H1 (cell line): ENCODE measurements around the gene CIDEA. TPM values are rescaled to one million over a fixed set of nuclear protein-coding genes. Genes with fewer than 3 reads are reported as not detected.

Source experiments
- CTCF ChIA-PET: fragments of 300-600 bp; sonication (Branson Sonifier 250); formaldehyde crosslinking; loops from one replicate; lab custom pipeline; 2021; ENCODE audit not compliant: partially characterized antibody; lab: Charles Lee
- POLR2A ChIA-PET: fragments of 300-600 bp; sonication (Branson Sonifier 250); formaldehyde crosslinking; loops from one replicate; lab custom pipeline; 2021; ENCODE audit warnings: inconsistent platforms; ENCODE audit not compliant: partially characterized antibody; lab: Charles Lee
- DNase-seq, 2 experiments: peaks; one replicate each; pipeline versions ENCODE4 v3.0.0 to v3.0.0-alpha.2; 2010 to 2022; ENCODE audit warnings: low spot score in 2 of 2, low read depth in 1 of 2, mixed read lengths in 1 of 2
- FAIRE-seq: peaks from 2 replicates; lab custom pipeline; 2011; peaks lifted over from hg19 to GRCh38; lab: Jason Lieb, UNC
- H2AFZ ChIP-seq: 2 replicates; pipeline ENCODE4 v1.8.1; 2012; ENCODE audit warnings: low read length, inconsistent platforms
- H2AK5ac ChIP-seq: 2 replicates; pipeline ENCODE4 v1.6.1; 2013; ENCODE audit warnings: low read depth, low read length
- H2BK120ac ChIP-seq: replicated peaks from 2 replicates; pipeline ENCODE3; 2013; ENCODE audit warnings: low read depth, low read length, inconsistent platforms
- H2BK12ac ChIP-seq: 2 replicates; pipeline ENCODE4 v1.6.1; 2013; ENCODE audit warnings: low read depth, low read length
- H2BK15ac ChIP-seq: 2 replicates; pipeline ENCODE4 v1.6.1; 2013; ENCODE audit warnings: low read length
- H2BK20ac ChIP-seq: 2 replicates; pipeline ENCODE4 v1.6.1; 2013; ENCODE audit warnings: low read length
- H2BK5ac ChIP-seq: 2 replicates; pipeline ENCODE4 v1.6.1; 2013; ENCODE audit warnings: low read depth, low read length
- H3K14ac ChIP-seq: 2 replicates; pipeline ENCODE4 v1.6.1; 2013; ENCODE audit warnings: inconsistent platforms; ENCODE audit not compliant: insufficient read length
- H3K18ac ChIP-seq: 2 replicates; pipeline ENCODE4 v1.6.1; 2013; ENCODE audit warnings: low read length; ENCODE audit errors: extremely low read depth
- H3K23ac ChIP-seq: 2 replicates; pipeline ENCODE4 v1.6.1; 2013; ENCODE audit warnings: inconsistent platforms; ENCODE audit not compliant: insufficient read length
- H3K23me2 ChIP-seq: 2 replicates; pipeline ENCODE4 v1.6.1; 2013; ENCODE audit warnings: low read depth, low read length
- H3K27ac ChIP-seq: 2 replicates; pipeline ENCODE4 v1.6.1; 2011; ENCODE audit warnings: low read depth, low read length, inconsistent platforms
- H3K27me3 ChIP-seq, 4 experiments: replicated peaks in 1 of 4; 1 replicate in 1 of 4; 2 replicates in 3 of 4; pipeline versions ENCODE4 v1.6.1 to v1.8.1; 2011 to 2013; ENCODE audit warnings: low read length in 3 of 4, mild to moderate bottlenecking in 3 of 4, inconsistent platforms in 2 of 4, mixed read lengths in 2 of 4, moderate library complexity in 1 of 4; ENCODE audit not compliant: control insufficient read depth in 3 of 4, insufficient read depth in 3 of 4; ENCODE audit errors: extremely low read depth in 1 of 4
- H3K36me3 ChIP-seq, 4 experiments: 2 replicates each; pipeline versions ENCODE4 v1.6.1 to v1.8.1; 2011 to 2013; ENCODE audit warnings: mild to moderate bottlenecking in 4 of 4, low read length in 3 of 4, moderate library complexity in 2 of 4, control low read depth in 1 of 4, inconsistent platforms in 1 of 4; ENCODE audit not compliant: insufficient read depth in 4 of 4, control insufficient read depth in 2 of 4
- H3K4ac ChIP-seq: replicated peaks from 2 replicates; pipeline ENCODE3; 2013; ENCODE audit warnings: low read length, low read depth, mixed read lengths, inconsistent platforms; ENCODE audit not compliant: insufficient read length
- H3K4me1 ChIP-seq, 4 experiments: replicated peaks in 1 of 4; 1 replicate in 1 of 4; 2 replicates in 3 of 4; pipeline versions ENCODE4 v1.6.1 to v1.8.1; 2011 to 2013; ENCODE audit warnings: low read length in 3 of 4, inconsistent platforms in 2 of 4, mixed read lengths in 1 of 4; ENCODE audit not compliant: insufficient read depth in 4 of 4, control insufficient read depth in 3 of 4
- H3K4me2 ChIP-seq, 2 experiments: 2 replicates each; pipeline versions ENCODE4 v1.6.1 to v1.8.1; 2011 to 2013; ENCODE audit warnings: low read depth in 2 of 2, low read length in 2 of 2, control low read depth in 1 of 2, inconsistent platforms in 1 of 2, mild to moderate bottlenecking in 1 of 2; ENCODE audit not compliant: insufficient read depth in 1 of 2
- H3K4me3 ChIP-seq, 4 experiments: fragments of 200-600, 300-600 bp in 1 of 4; sonication (generic), shearing (Covaris generic), sonication (Bioruptor Twin) in 1 of 4; 2 replicates each; pipeline versions ENCODE4 v1.5.1 to v1.8.1; 2011 to 2016; ENCODE audit warnings: low read length in 4 of 4, low read depth in 3 of 4, control low read depth in 2 of 4, inconsistent platforms in 2 of 4, mild to moderate bottlenecking in 2 of 4, mixed read lengths in 1 of 4, moderate library complexity in 1 of 4; ENCODE audit not compliant: insufficient read depth in 2 of 4; ENCODE audit errors: extremely low read depth in 1 of 4
- H3K56ac ChIP-seq: replicated peaks from 2 replicates; pipeline ENCODE3; 2013; ENCODE audit warnings: low read depth, mild to moderate bottlenecking, mixed read lengths, low read length, inconsistent platforms; ENCODE audit not compliant: insufficient read length
- H3K79me1 ChIP-seq: 2 replicates; pipeline ENCODE4 v1.6.1; 2013; ENCODE audit warnings: low read depth, low read length, control low read depth
- H3K79me2 ChIP-seq, 2 experiments: 2 replicates each; pipeline versions ENCODE4 v1.6.1 to v1.8.1; 2012 to 2013; ENCODE audit warnings: low read length in 2 of 2, mild to moderate bottlenecking in 2 of 2, inconsistent platforms in 1 of 2; ENCODE audit not compliant: insufficient read depth in 2 of 2, control insufficient read depth in 1 of 2
- H3K9ac ChIP-seq, 4 experiments: replicated peaks in 1 of 4; 1 replicate in 1 of 4; 2 replicates in 3 of 4; pipeline versions ENCODE4 v1.6.1 to v1.8.1; 2011 to 2013; ENCODE audit warnings: low read depth in 3 of 4, low read length in 3 of 4, control low read depth in 2 of 4, mild to moderate bottlenecking in 2 of 4, moderate library complexity in 2 of 4, inconsistent platforms in 1 of 4; ENCODE audit errors: extremely low read depth in 1 of 4
- H3K9me3 ChIP-seq, 2 experiments: 2 replicates each; pipeline versions ENCODE4 v1.6.1 to v1.8.1; 2012 to 2013; ENCODE audit warnings: mild to moderate bottlenecking in 2 of 2, moderate library complexity in 2 of 2, control low read depth in 1 of 2, inconsistent platforms in 1 of 2, low read depth in 1 of 2, low read length in 1 of 2, mixed read lengths in 1 of 2; ENCODE audit not compliant: insufficient read depth in 2 of 2
- H4K20me1 ChIP-seq, 2 experiments: replicated peaks in 1 of 2; 2 replicates each; pipeline versions ENCODE3 to v1.8.1; 2011 to 2013; ENCODE audit warnings: inconsistent platforms in 2 of 2, low read length in 2 of 2, mild to moderate bottlenecking in 1 of 2; ENCODE audit not compliant: insufficient read depth in 2 of 2, control insufficient read depth in 1 of 2
- H4K5ac ChIP-seq: 2 replicates; pipeline ENCODE4 v1.6.1; 2013; ENCODE audit warnings: low read length, low read depth, mixed read lengths, inconsistent platforms; ENCODE audit not compliant: insufficient read length
- H4K8ac ChIP-seq: 2 replicates; pipeline ENCODE4 v1.8.0; 2013; ENCODE audit warnings: mild to moderate bottlenecking, moderate library complexity, low read length, inconsistent platforms; ENCODE audit not compliant: insufficient read depth; ENCODE audit errors: extremely low read depth
- H4K91ac ChIP-seq: replicated peaks from 2 replicates; pipeline ENCODE3; 2013; ENCODE audit warnings: low read length, mixed read lengths, inconsistent platforms; ENCODE audit not compliant: insufficient read length
- ASH2L ChIP-seq: fragments of 200-600, 300-600 bp; sonication (generic); IDR thresholded peaks from one replicate; pipeline ENCODE4 v1.7.1; 2017; ENCODE audit warnings: low read length
- EGR1 ChIP-seq: IDR thresholded peaks from 2 replicates; pipeline ENCODE4 v1.6.1; 2011; ENCODE audit warnings: low read depth, low read length, borderline replicate concordance
- FOSL1 ChIP-seq: IDR thresholded peaks from 2 replicates; pipeline ENCODE4 v1.6.1; 2011; ENCODE audit warnings: mild to moderate bottlenecking, low read depth, low read length, moderate library complexity; ENCODE audit not compliant: insufficient read depth
- HDAC2 ChIP-seq, 2 experiments: fragments of 300-600 bp in 1 of 2; sonication (generic) in 1 of 2; IDR thresholded peaks; 2 replicates each; pipeline ENCODE4 v1.6.1; 2011 to 2012; ENCODE audit warnings: low read depth in 2 of 2, low read length in 2 of 2, mild to moderate bottlenecking in 2 of 2, moderate library complexity in 2 of 2, borderline replicate concordance in 1 of 2, inconsistent platforms in 1 of 2
- KDM4A ChIP-seq: IDR thresholded peaks from one replicate; pipeline ENCODE4 v1.7.1; 2012; ENCODE audit warnings: low read depth, mild to moderate bottlenecking, moderate library complexity, low read length, inconsistent platforms; ENCODE audit not compliant: severe bottlenecking
- RBBP5 ChIP-seq: IDR thresholded peaks from 2 replicates; pipeline ENCODE4 v1.7.1; 2012; ENCODE audit warnings: low read depth, mild to moderate bottlenecking, inconsistent platforms, low read length, moderate library complexity, borderline replicate concordance
- WGBS, 2 experiments: shearing (Covaris generic) in 1 of 2; methylation state at CpG; one replicate each; pipeline versions ENCODE4 v1.1.6 to v1.1.7; 2013 to 2015; ENCODE audit warnings: low lambda C conversion rate in 2 of 2, mixed read lengths in 2 of 2, inconsistent platforms in 1 of 2, low coverage in 1 of 2, missing lambda C conversion rate in 1 of 2; ENCODE audit not compliant: insufficient replicate concordance in 2 of 2, insufficient coverage in 1 of 2, insufficient read length in 1 of 2; ENCODE audit errors: extremely low coverage in 1 of 2, missing lambda C conversion rate in 1 of 2; 5-methylcytosine and 5-hydroxymethylcytosine counted together
- long read RNA-seq, 2 experiments: library from RNA in 1 of 2; library from capped mRNA in 1 of 2; stranded (forward); transcript quantifications; one replicate each; pipeline ENCODE4 v2.0.0, GENCODE V29; 2021; ENCODE audit warnings: inconsistent platforms in 1 of 2
- polyA minus RNA-seq, 3 experiments: library from RNA; depleted of rRNA, polyadenylated mRNA; stranded (reverse); fragments of >200 nt; gene quantifications; 1 replicate in 2 of 3; 2 replicates in 1 of 3; pipeline ENCODE4 v1.2.3, GENCODE V29; 2011
- polyA plus RNA-seq, 7 experiments: library from polyadenylated mRNA; depleted of rRNA in 3 of 7; stranded (reverse) in 5 of 7; unstranded in 2 of 7; fragments of >200 nt in 5 of 7; fragments of 200-250 nt in 2 of 7; gene quantifications; 1 replicate in 5 of 7; 2 replicates in 1 of 7; 4 replicates in 1 of 7; pipeline versions ENCODE4 v1.2.1 to v1.2.3, GENCODE V29; 2011 to 2013; ENCODE audit warnings: missing spikeins in 2 of 7, mixed read lengths in 2 of 7
- total RNA-seq: library from RNA; stranded (reverse); fragmentation: NEBNext Ultra II Directional; extraction: Animal tissue kit (Norgen Biotek cat#: 25700); gene quantifications from 2 replicates; pipeline ENCODE4 v1.2.1, GENCODE V29; 2021
- TF ChIP-seq, protein P1 (sequence below): IDR thresholded peaks from 2 replicates; pipeline ENCODE4 v1.6.1; 2012; ENCODE audit warnings: inconsistent platforms

Gene CIDEA, protein sequence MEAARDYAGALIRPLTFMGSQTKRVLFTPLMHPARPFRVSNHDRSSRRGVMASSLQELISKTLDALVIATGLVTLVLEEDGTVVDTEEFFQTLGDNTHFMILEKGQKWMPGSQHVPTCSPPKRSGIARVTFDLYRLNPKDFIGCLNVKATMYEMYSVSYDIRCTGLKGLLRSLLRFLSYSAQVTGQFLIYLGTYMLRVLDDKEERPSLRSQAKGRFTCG
- total RNA-seq (not detected in 2 replicates), polyA plus RNA-seq (2011; rRNA removed) (0.06 TPM in 1 of 2 replicates, not detected in the other), polyA minus RNA-seq (2011; rRNA and poly(A)+ RNA removed) (not detected in 2 replicates)
- not detected for polyA plus RNA-seq (2011; cell fraction: cytosol; rRNA removed)
- polyA plus RNA-seq (2011; cell fraction: nucleus; rRNA removed) = 0.09 TPM
- not detected in 4 replicates for polyA plus RNA-seq (2012, experiment 1 of 2)
- polyA plus RNA-seq (2012, experiment 2 of 2) = not detected
- 0.12 TPM for polyA plus RNA-seq (2013, experiment 1 of 2)
- polyA plus RNA-seq (2013, experiment 2 of 2) = 0.15 TPM
- not detected for polyA minus RNA-seq (2011; cell fraction: cytosol; rRNA and poly(A)+ RNA removed)
- not detected for polyA minus RNA-seq (2011; cell fraction: nucleus; rRNA and poly(A)+ RNA removed)
- long read RNA-seq, experiment 1 = 0 reads
- long read RNA-seq, experiment 2 = 0 reads

GRCh38 chr18:12254136-12254819 is at the start of gene CIDEA:
Gene CIDEA (plus strand): TSS chr18:12254361. CDS start chr18:12254384, 23 bp downstream.
- Histone ChIP-seq H2BK15ac (no peak within 1 kb of the TSS), H3K27ac (no peak within 1 kb of the TSS), H2BK20ac (0 out of 2 replicates have a peak within 1 kb of the TSS, but pooled peaks have one; percentile 18), H3K9me3 (no peaks in the 10 kb centered on the region), H2BK5ac (no peak within 1 kb of the TSS), H4K20me1 (peaks cover 1 to 2% of the 10 kb centered on the region in 2 experiments), H3K4me2 (peak within 1 kb of the TSS; percentile 71 to 99), H3K4me3 (peak within 1 kb of the TSS; percentile 39 to 67 (median 46)), H4K5ac (no peak within 1 kb of the TSS), H3K27me3 (peaks cover 38 to 63% (median 55%) of the 10 kb centered on the region in 4 experiments), H3K23ac (no peak within 1 kb of the TSS), H3K18ac (peak within 1 kb of the TSS; percentile 51; the same call in 1 of the 2 replicates), H2AK5ac (no peak within 1 kb of the TSS), H3K79me1 (no peaks in the 10 kb centered on the region), H2BK120ac (no peak within 1 kb of the TSS), H3K79me2 (no peaks in the 10 kb centered on the region), H2AFZ (peak within 1 kb of the TSS; percentile 86; the same call in 1 of the 2 replicates), H4K8ac (0 out of 2 replicates have a peak within 1 kb of the TSS, but pooled peaks have one; percentile 38), H3K14ac (no peak within 1 kb of the TSS), H3K23me2 (peaks cover 18% of the 10 kb centered on the region; the same call in 1 of the 2 replicates), H3K56ac (no peak within 1 kb of the TSS), H3K9ac (no peak within 1 kb of the TSS), H4K91ac (no peak within 1 kb of the TSS), H3K36me3 (no peaks in the 10 kb centered on the region), H2BK12ac (peak within 1 kb of the TSS; percentile 88; the same call in 1 of the 2 replicates), H3K4me1 (peaks cover 2 to 11% (median 6%) of the 10 kb centered on the region in 4 experiments), H3K4ac (no peak within 1 kb of the TSS)
- ChIA-PET CTCF (interaction anchor here (0.7 to 4.1 kb wide), 9 partner anchors 9 to 162 kb away, joined by 3 to 14 read pairs (median 4); no protein-coding TSS in a partner anchor), POLR2A (interaction anchor here (1.0 kb wide), 2 partner anchors 123 to 165 kb away, joined by 3 read pairs; partner anchors contain the start of gene AFG3L2)
- DNase-seq (peak in 1 of 2 experiments; percentile 76), FAIRE-seq (no peak)
- 2% methylated on average over 43 of the region's 69 CpGs; no CpG with 5 or more reads in 1 of the 2 experiments for WGBS, 2 experiments
- TF ChIP-seq KDM4A (peak; percentile 67), FOSL1 (no peak), HDAC2 (IDR thresholded peaks at IDR 0.05; ENCODE audit: borderline replicate concordance in 1 of 2, low read depth in 2 of 2, low read length in 2 of 2) (no peak), EGR1 (peak; percentile 33; the same call in 1 of the 2 replicates), ASH2L (peak; percentile 11), RBBP5 (0 out of 2 replicates have a peak, but pooled peaks have one; percentile 45)
- TF ChIP-seq, protein P1, sequence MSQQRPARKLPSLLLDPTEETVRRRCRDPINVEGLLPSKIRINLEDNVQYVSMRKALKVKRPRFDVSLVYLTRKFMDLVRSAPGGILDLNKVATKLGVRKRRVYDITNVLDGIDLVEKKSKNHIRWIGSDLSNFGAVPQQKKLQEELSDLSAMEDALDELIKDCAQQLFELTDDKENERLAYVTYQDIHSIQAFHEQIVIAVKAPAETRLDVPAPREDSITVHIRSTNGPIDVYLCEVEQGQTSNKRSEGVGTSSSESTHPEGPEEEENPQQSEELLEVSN = peak; percentile 82
